H1 (cell line): ENCODE data around the gene PTPN7. TPM values are rescaled to one million over a fixed set of nuclear protein-coding genes. Genes with fewer than 3 reads are reported as not detected.

ENCODE experiments used
- BACH1 ChIP-seq: IDR thresholded peaks from 2 replicates; pipeline ENCODE4 v1.6.1; 2012; ENCODE audit warnings: low read length, improper control_type of control experiment
- CREB1 ChIP-seq: IDR thresholded peaks from 2 replicates; pipeline ENCODE4 v1.6.1; 2012; ENCODE audit warnings: inconsistent platforms
- KDM1A ChIP-seq: fragments of 200-600, 300-600 bp; sonication (generic); IDR thresholded peaks from 2 replicates; pipeline ENCODE4 v1.7.1; 2016; ENCODE audit warnings: mild to moderate bottlenecking, low read length, borderline replicate concordance
- POLR2A ChIP-seq, 2 experiments: IDR thresholded peaks; 1 replicate in 1 of 2; 2 replicates in 1 of 2; pipeline ENCODE4 v1.6.1; 2011; ENCODE audit warnings: low read depth in 2 of 2, low read length in 2 of 2, mild to moderate bottlenecking in 2 of 2; ENCODE audit errors: control extremely low read depth in 1 of 2
- RNF2 ChIP-seq: fragments of 200-900, 300-1000 bp; sonication (generic); IDR thresholded peaks from 2 replicates; pipeline ENCODE4 v1.7.1; 2016; ENCODE audit warnings: borderline replicate concordance, low read depth, mild to moderate bottlenecking, antibody characterized with exemption, low read length; ENCODE audit not compliant: poor library complexity, severe bottlenecking; ENCODE audit errors: missing control alignments
- SRF ChIP-seq: IDR thresholded peaks from 2 replicates; pipeline ENCODE4 v1.6.1; 2011; ENCODE audit warnings: mild to moderate bottlenecking, low read depth, low read length, moderate library complexity
- USF2 ChIP-seq: IDR thresholded peaks from 2 replicates; pipeline ENCODE4 v1.6.1; 2011; ENCODE audit warnings: low read length, improper control_type of control experiment
- YY1 ChIP-seq: IDR thresholded peaks from 2 replicates; pipeline ENCODE4 v1.6.1; 2011; ENCODE audit warnings: low read depth, mild to moderate bottlenecking, low read length
- polyA plus RNA-seq, 7 experiments: library from polyadenylated mRNA; depleted of rRNA in 3 of 7; stranded (reverse) in 5 of 7; unstranded in 2 of 7; fragments of >200 nt in 5 of 7; fragments of 200-250 nt in 2 of 7; gene quantifications; 1 replicate in 5 of 7; 2 replicates in 1 of 7; 4 replicates in 1 of 7; pipeline versions ENCODE4 v1.2.1 to v1.2.3, GENCODE V29; 2011 to 2013; ENCODE audit warnings: missing spikeins in 2 of 7, mixed read lengths in 2 of 7
- total RNA-seq: library from RNA; stranded (reverse); fragmentation: NEBNext Ultra II Directional; extraction: Animal tissue kit (Norgen Biotek cat#: 25700); gene quantifications from 2 replicates; pipeline ENCODE4 v1.2.1, GENCODE V29; 2021
- TF ChIP-seq, protein P1 (sequence below): fragments of 300-600 bp; sonication (generic); IDR thresholded peaks from 2 replicates; pipeline ENCODE4 v1.7.1; 2012; ENCODE audit warnings: low read length, moderate library complexity, mild to moderate bottlenecking, inconsistent platforms; ENCODE audit not compliant: insufficient replicate concordance

Gene PTPN7
- total and polyA plus RNA-seq, 2 of the 8 experiments (the other 6 are each of a cell fraction or from before 2014, with no cell fraction given): 0.20 TPM; not detected in 1

- TF ChIP-seq, protein P1, sequence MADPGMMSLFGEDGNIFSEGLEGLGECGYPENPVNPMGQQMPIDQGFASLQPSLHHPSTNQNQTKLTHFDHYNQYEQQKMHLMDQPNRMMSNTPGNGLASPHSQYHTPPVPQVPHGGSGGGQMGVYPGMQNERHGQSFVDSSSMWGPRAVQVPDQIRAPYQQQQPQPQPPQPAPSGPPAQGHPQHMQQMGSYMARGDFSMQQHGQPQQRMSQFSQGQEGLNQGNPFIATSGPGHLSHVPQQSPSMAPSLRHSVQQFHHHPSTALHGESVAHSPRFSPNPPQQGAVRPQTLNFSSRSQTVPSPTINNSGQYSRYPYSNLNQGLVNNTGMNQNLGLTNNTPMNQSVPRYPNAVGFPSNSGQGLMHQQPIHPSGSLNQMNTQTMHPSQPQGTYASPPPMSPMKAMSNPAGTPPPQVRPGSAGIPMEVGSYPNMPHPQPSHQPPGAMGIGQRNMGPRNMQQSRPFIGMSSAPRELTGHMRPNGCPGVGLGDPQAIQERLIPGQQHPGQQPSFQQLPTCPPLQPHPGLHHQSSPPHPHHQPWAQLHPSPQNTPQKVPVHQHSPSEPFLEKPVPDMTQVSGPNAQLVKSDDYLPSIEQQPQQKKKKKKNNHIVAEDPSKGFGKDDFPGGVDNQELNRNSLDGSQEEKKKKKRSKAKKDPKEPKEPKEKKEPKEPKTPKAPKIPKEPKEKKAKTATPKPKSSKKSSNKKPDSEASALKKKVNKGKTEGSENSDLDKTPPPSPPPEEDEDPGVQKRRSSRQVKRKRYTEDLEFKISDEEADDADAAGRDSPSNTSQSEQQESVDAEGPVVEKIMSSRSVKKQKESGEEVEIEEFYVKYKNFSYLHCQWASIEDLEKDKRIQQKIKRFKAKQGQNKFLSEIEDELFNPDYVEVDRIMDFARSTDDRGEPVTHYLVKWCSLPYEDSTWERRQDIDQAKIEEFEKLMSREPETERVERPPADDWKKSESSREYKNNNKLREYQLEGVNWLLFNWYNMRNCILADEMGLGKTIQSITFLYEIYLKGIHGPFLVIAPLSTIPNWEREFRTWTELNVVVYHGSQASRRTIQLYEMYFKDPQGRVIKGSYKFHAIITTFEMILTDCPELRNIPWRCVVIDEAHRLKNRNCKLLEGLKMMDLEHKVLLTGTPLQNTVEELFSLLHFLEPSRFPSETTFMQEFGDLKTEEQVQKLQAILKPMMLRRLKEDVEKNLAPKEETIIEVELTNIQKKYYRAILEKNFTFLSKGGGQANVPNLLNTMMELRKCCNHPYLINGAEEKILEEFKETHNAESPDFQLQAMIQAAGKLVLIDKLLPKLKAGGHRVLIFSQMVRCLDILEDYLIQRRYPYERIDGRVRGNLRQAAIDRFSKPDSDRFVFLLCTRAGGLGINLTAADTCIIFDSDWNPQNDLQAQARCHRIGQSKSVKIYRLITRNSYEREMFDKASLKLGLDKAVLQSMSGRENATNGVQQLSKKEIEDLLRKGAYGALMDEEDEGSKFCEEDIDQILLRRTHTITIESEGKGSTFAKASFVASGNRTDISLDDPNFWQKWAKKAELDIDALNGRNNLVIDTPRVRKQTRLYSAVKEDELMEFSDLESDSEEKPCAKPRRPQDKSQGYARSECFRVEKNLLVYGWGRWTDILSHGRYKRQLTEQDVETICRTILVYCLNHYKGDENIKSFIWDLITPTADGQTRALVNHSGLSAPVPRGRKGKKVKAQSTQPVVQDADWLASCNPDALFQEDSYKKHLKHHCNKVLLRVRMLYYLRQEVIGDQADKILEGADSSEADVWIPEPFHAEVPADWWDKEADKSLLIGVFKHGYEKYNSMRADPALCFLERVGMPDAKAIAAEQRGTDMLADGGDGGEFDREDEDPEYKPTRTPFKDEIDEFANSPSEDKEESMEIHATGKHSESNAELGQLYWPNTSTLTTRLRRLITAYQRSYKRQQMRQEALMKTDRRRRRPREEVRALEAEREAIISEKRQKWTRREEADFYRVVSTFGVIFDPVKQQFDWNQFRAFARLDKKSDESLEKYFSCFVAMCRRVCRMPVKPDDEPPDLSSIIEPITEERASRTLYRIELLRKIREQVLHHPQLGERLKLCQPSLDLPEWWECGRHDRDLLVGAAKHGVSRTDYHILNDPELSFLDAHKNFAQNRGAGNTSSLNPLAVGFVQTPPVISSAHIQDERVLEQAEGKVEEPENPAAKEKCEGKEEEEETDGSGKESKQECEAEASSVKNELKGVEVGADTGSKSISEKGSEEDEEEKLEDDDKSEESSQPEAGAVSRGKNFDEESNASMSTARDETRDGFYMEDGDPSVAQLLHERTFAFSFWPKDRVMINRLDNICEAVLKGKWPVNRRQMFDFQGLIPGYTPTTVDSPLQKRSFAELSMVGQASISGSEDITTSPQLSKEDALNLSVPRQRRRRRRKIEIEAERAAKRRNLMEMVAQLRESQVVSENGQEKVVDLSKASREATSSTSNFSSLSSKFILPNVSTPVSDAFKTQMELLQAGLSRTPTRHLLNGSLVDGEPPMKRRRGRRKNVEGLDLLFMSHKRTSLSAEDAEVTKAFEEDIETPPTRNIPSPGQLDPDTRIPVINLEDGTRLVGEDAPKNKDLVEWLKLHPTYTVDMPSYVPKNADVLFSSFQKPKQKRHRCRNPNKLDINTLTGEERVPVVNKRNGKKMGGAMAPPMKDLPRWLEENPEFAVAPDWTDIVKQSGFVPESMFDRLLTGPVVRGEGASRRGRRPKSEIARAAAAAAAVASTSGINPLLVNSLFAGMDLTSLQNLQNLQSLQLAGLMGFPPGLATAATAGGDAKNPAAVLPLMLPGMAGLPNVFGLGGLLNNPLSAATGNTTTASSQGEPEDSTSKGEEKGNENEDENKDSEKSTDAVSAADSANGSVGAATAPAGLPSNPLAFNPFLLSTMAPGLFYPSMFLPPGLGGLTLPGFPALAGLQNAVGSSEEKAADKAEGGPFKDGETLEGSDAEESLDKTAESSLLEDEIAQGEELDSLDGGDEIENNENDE: no peak
- TF ChIP-seq BACH1: no peak
- TF ChIP-seq POLR2A (IDR thresholded peaks at IDR 0.05; ENCODE audit: control extremely low read depth in 1 of 2, low read depth in 2 of 2, low read length in 2 of 2): no peak
- no peak for TF ChIP-seq KDM1A
- TF ChIP-seq YY1: no peak
- no peak for TF ChIP-seq USF2
- TF ChIP-seq SRF: no peak
- TF ChIP-seq CREB1: no peak
- no peak for TF ChIP-seq RNF2
Observed at GRCh38 chr1:202117898-202118371, 42.5 kb downstream of the PTPN7 start (continued).
